GM18519 (cell line): ENCODE results near the gene GSG1L.

Source experiments
- ATAC-seq: cut with Tn5 transposase; IDR thresholded peaks from one replicate; pipeline ENCODE4 v1.9.1; 2021; ENCODE audit warnings: mild to moderate bottlenecking, moderate library complexity; ENCODE audit not compliant: unreplicated experiment, low FRiP score

GSG1L gene

GRCh38 chr16:28033870-28034269 lies 29.6 kb downstream of the GSG1L start:
- no peak for ATAC-seq

DNA sequence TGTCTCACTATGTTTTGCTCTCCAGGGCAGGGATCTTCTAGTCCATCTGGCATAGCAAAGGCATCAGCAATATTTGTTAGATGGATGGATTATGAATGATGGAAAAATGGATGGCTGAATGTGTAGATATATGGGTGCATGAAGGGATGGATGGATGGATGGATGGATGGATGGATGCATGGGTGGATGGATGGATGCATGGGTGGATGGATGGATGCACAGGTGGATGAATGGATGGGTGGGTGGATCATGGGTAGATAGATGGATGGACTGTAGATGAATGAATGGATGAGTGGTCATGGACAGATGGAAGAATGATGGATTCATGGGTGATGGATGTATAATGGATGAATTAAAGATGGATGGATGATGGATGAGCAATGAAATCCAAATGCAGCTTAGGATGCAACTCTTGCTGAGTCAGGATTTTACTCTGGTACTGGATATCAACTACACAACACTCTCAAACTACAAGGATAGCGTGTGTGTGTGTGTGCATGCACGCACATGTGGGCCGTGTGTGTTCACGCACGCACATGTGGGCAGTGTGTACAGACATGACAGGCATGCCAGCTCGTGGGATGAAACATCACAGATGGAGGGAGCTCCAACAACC lies 34.0 kb downstream of the GSG1L start:
- no peak for ATAC-seq

GRCh38 chr16:28027055-28027454 lies 36.5 kb downstream of the GSG1L start:
- no peak for ATAC-seq

DNA sequence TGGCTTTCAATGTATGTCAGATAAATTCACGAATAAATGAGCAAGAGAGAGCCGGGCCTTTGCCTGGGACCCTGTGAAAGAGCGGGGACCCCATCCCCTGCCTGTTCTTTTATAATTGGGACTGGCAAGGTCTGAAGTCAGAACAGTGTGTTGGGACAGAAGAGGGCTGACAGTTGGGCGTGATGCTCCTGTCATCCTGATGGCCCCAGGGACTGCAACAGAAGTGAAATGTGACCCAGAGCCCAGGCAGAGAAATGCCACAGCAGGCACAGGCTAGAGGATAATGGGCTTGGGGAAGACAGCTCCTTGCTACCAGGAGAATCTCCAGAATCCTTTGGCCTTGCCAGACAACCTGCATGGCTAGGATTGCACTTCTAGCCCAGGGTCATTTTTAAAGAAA lies 37.9 kb downstream of the GSG1L start:
- ATAC-seq: no peak

- no peak for ATAC-seq
Observed at GRCh38 chr16:28019218-28019617, 44.3 kb downstream of the GSG1L start.

GRCh38 chr16:28014851-28015250 lies 48.7 kb downstream of the GSG1L start:
- ATAC-seq: no peak

- no peak for ATAC-seq
Observed at GRCh38 chr16:28013878-28014277, 49.6 kb downstream of the GSG1L start.

- no peak for ATAC-seq
Observed at GRCh38 chr16:28013392-28013791, 50.1 kb downstream of the GSG1L start.

GRCh38 chr16:28011971-28012445 lies 51.5 kb downstream of the GSG1L start:
- ATAC-seq: no peak

DNA sequence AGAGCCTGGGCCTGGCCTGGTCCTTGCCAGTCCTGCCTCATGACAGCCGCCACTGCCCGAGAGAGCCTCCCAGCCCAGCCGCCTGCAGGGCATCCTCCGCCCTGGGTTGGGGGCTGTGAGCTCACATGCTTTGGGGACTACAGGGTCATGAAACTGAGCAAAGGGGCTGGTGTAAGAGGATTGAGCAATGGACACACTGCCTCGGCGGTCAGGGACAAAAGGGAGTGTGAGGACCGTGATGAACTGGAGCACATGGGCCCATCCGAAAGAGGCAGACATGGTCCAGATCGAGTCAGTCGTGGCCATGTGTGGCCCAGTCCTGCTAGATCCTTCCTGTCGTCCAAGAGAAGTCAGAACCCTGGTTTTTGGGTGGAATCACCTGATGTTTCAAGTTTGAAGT lies 52.3 kb downstream of the GSG1L start:
- no peak for ATAC-seq

DNA sequence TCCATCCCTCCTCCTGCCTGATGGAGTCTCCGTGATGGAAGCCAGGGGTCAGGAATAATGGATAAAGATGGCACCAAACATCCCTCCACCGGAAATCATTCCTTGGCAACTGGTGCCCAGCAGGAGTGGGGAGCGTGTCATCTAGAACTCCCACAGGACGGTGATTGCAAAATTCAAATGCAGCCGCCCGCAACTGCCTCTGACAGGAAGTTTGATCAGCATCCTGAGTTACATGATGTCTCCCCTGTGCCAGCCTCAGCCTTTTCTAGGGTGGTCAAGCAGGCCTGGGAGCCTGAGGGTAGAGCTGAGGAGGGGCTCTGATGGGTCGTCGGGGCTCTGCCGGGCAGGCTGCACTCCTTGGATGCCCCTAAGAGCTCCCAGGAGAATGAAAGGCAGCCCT lies 52.8 kb downstream of the GSG1L start:
- ATAC-seq: no peak

GRCh38 chr16:28009586-28010373 lies 53.7 kb downstream of the GSG1L start:
- ATAC-seq: no peak

- ATAC-seq: no peak
Observed at GRCh38 chr16:28003923-28004322, 59.6 kb downstream of the GSG1L start.

- no peak for ATAC-seq
Observed at GRCh38 chr16:28003021-28003865, 60.3 kb downstream of the GSG1L start.

GRCh38 chr16:28001642-28002041 lies 61.9 kb downstream of the GSG1L start:
- no peak for ATAC-seq

GRCh38 chr16:28001184-28001583 lies 62.3 kb downstream of the GSG1L start:
- no peak for ATAC-seq

- ATAC-seq: no peak
Observed at GRCh38 chr16:28000314-28001169, 63.0 kb downstream of the GSG1L start.

GRCh38 chr16:27999687-28000086 lies 63.8 kb downstream of the GSG1L start:
- ATAC-seq: no peak

- no peak for ATAC-seq
Observed at GRCh38 chr16:27995378-27995777, 68.1 kb downstream of the GSG1L start.

- ATAC-seq: no peak
Observed at GRCh38 chr16:27994686-27995085, 68.8 kb downstream of the GSG1L start.
